OCI-LY3 (cell line): ENCODE measurements around the gene PCBD2.

Experiments used
- EZH2phosphoT487 ChIP-seq: fragments of 200-600 bp; shearing (Covaris generic); IDR thresholded peaks from 2 replicates; pipeline ENCODE4 v1.6.1; 2018; ENCODE audit warnings: antibody characterized with exemption, mixed run types, low read depth
- TF ChIP-seq, protein P1 (sequence below): fragments of 200-600, 300-600 bp; sonication (generic); IDR thresholded peaks from 2 replicates; pipeline ENCODE4 v1.5.1; 2014; ENCODE audit warnings: antibody characterized with exemption, low read length, low read depth

DNA sequence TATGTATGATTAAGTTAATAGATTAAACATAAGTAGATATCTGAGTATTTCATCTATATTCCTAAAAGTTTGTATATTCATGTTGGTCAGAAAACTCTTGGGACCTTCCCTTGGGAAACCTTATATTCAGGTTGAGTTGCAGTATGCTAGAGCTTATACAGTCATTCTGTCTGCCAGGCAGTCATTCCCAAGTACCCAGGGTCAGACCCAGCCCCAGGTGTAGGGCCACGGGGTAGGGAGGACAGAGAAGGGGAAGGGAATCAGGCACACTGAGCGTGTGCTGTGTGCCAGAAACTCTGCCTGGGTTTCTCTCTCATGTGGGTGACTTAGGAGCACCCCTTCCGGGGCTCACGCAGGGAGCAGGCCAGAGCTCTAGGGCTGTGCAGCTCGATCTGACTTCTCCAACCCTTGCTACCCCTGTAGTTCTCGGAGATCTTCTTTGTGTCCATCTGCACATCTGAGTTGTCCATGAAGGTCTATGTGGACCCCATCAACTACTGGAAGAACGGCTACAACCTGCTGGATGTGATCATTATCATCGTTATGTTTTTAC lies 91.0 kb downstream of the PCBD2 start:
- TF ChIP-seq, protein P1, sequence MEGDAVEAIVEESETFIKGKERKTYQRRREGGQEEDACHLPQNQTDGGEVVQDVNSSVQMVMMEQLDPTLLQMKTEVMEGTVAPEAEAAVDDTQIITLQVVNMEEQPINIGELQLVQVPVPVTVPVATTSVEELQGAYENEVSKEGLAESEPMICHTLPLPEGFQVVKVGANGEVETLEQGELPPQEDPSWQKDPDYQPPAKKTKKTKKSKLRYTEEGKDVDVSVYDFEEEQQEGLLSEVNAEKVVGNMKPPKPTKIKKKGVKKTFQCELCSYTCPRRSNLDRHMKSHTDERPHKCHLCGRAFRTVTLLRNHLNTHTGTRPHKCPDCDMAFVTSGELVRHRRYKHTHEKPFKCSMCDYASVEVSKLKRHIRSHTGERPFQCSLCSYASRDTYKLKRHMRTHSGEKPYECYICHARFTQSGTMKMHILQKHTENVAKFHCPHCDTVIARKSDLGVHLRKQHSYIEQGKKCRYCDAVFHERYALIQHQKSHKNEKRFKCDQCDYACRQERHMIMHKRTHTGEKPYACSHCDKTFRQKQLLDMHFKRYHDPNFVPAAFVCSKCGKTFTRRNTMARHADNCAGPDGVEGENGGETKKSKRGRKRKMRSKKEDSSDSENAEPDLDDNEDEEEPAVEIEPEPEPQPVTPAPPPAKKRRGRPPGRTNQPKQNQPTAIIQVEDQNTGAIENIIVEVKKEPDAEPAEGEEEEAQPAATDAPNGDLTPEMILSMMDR = no peak
- TF ChIP-seq EZH2phosphoT487 = no peak
